ENCODE results near the gene URB1.

Gene URB1

GRCh38 chr21:32332463-32332951 is 60.3 kb downstream of the URB1 start:
- no peak for TF ChIP-seq CTCF (conservative IDR thresholded peaks at IDR 0.05; ENCODE audit: low read length)
- no peak for DNase-seq (ENCODE audit: low read depth)

GRCh38 chr21:32331444-32332305 is 61.1 kb downstream of the URB1 start:
- no peak overlapping the region for H3K4me3 ChIP-seq (ENCODE audit: low read length)
- no peak for DNase-seq (ENCODE audit: low read depth)
- TF ChIP-seq CTCF (conservative IDR thresholded peaks at IDR 0.05; ENCODE audit: low read length): no peak

More at GRCh38 chr21:32332463-32332951, 60.3 kb downstream of the URB1 start:
- H3K4me3 ChIP-seq (ENCODE audit: low read length): no peak overlapping the region

GRCh38 chr21:32330784-32331311 is 62.0 kb downstream of the URB1 start:
- TF ChIP-seq CTCF (conservative IDR thresholded peaks at IDR 0.05; ENCODE audit: low read length): no peak

GRCh38 chr21:32329776-32330175 is 63.0 kb downstream of the URB1 start:
- no peak overlapping the region for H3K4me3 ChIP-seq (ENCODE audit: low read length)
- DNase-seq (ENCODE audit: low read depth): no peak
- no peak for TF ChIP-seq CTCF (conservative IDR thresholded peaks at IDR 0.05; ENCODE audit: low read length)

More at GRCh38 chr21:32330784-32331311, 62.0 kb downstream of the URB1 start:
- H3K4me3 ChIP-seq (ENCODE audit: low read length): no peak overlapping the region
- DNase-seq (ENCODE audit: low read depth): no peak

GRCh38 chr21:32329331-32329730 is 63.5 kb downstream of the URB1 start:
- no peak overlapping the region for H3K4me3 ChIP-seq (ENCODE audit: low read length)
- no peak for TF ChIP-seq CTCF (conservative IDR thresholded peaks at IDR 0.05; ENCODE audit: low read length)
- peak; percentile 88 for DNase-seq (ENCODE audit: low read depth)

- TF ChIP-seq CTCF (conservative IDR thresholded peaks at IDR 0.05; ENCODE audit: low read length): no peak
- DNase-seq (ENCODE audit: low read depth): peak; percentile 85
- H3K4me3 ChIP-seq (ENCODE audit: low read length): no peak overlapping the region
These were observed 64.2 kb downstream of the URB1 start for GRCh38 chr21:32328595-32328994.

- TF ChIP-seq CTCF (conservative IDR thresholded peaks at IDR 0.05; ENCODE audit: low read length): no peak
- H3K4me3 ChIP-seq (ENCODE audit: low read length): no peak overlapping the region
- no peak for DNase-seq (ENCODE audit: low read depth)
These were observed 67.1 kb downstream of the URB1 start for GRCh38 chr21:32325706-32326105.
